ENCODE measurements around the gene MDC1.

Gene MDC1

GRCh38 chr6:30700340-30700739 lies 16.7 kb downstream of the MDC1 start:
- no peak for DNase-seq (ENCODE audit: low spot score)

GRCh38 chr6:30696432-30696831 lies 20.6 kb downstream of the MDC1 start:
- no peak for DNase-seq (ENCODE audit: low spot score)

GRCh38 chr6:30691208-30691847 lies 25.8 kb downstream of the MDC1 start:
- no peak for DNase-seq (ENCODE audit: low spot score)

- DNase-seq (ENCODE audit: low spot score) = peak; percentile 89
These were observed 26.5 kb downstream of the MDC1 start, which contains the start of gene NRM for GRCh38 chr6:30690403-30691207. Gene NRM (minus strand): TSS chr6:30690984. CDS start chr6:30690974, 10 bp downstream.

GRCh38 chr6:30689985-30690384 lies 27.1 kb downstream of the MDC1 start:
- no peak for DNase-seq (ENCODE audit: low spot score)

GRCh38 chr6:30689022-30689865 lies 27.8 kb downstream of the MDC1 start:
- DNase-seq (ENCODE audit: low spot score) = peak; percentile 21

- peak; percentile 11 for DNase-seq (ENCODE audit: low spot score)
These were observed 28.5 kb downstream of the MDC1 start for GRCh38 chr6:30688569-30688968.

- peak; percentile 79 for DNase-seq (ENCODE audit: low spot score)
These were observed 29.2 kb downstream of the MDC1 start for GRCh38 chr6:30687659-30688431.

GRCh38 chr6:30686908-30687658 lies 30.0 kb downstream of the MDC1 start:
- peak; percentile 97 for DNase-seq (ENCODE audit: low spot score)

- peak; percentile 68 for DNase-seq (ENCODE audit: low spot score)
These were observed 30.8 kb downstream of the MDC1 start, which contains the start of gene PPP1R18 for GRCh38 chr6:30686009-30686907. Gene PPP1R18 (minus strand): TSS chr6:30686645. CDS start chr6:30686018, 627 bp downstream.

- DNase-seq (ENCODE audit: low spot score) = peak; percentile 58
These were observed 31.7 kb downstream of the MDC1 start for GRCh38 chr6:30685157-30686008.

- peak; percentile 76 for DNase-seq (ENCODE audit: low spot score)
These were observed 32.5 kb downstream of the MDC1 start for GRCh38 chr6:30684386-30685156.

- DNase-seq (ENCODE audit: low spot score) = peak; percentile 52
These were observed 33.1 kb downstream of the MDC1 start for GRCh38 chr6:30683980-30684338.

GRCh38 chr6:30683183-30683979 lies 33.7 kb downstream of the MDC1 start:
- peak; percentile 56 for DNase-seq (ENCODE audit: low spot score)

GRCh38 chr6:30682143-30683117 lies 34.7 kb downstream of the MDC1 start:
- peak; percentile 94 for DNase-seq (ENCODE audit: low spot score)

- DNase-seq (ENCODE audit: low spot score) = no peak
These were observed 35.3 kb downstream of the MDC1 start for GRCh38 chr6:30681766-30682142.

Measured in RKO (cell line).